Caki2 (cell line): ENCODE results near the gene CRIM1. TPM values are rescaled to one million over a fixed set of nuclear protein-coding genes. Genes with fewer than 3 reads are reported as not detected.

Source experiments
- DNase-seq: peaks from one replicate; pipeline ENCODE4 v3.0.0-alpha.2; 2015; ENCODE audit warnings: low read depth
- in situ Hi-C: cut with HindIII; loops from 2 replicates; pipeline ENCODE4 v1.10.0; 2016; ENCODE audit warnings: low sequenced_read_pairs, low pct_unique_long_range_greater_than_20kb, mixed read lengths
- total RNA-seq: library from RNA; depleted of rRNA; stranded (reverse); fragments of >200 nt; shearing (Covaris generic); gene quantifications from 2 replicates; pipeline ENCODE4 v1.2.3, GENCODE V29; 2014; ENCODE audit warnings: low replicate concordance

Gene CRIM1
- total RNA-seq, 1 experiment from 2014 or later, result 72.8 TPM

DNA sequence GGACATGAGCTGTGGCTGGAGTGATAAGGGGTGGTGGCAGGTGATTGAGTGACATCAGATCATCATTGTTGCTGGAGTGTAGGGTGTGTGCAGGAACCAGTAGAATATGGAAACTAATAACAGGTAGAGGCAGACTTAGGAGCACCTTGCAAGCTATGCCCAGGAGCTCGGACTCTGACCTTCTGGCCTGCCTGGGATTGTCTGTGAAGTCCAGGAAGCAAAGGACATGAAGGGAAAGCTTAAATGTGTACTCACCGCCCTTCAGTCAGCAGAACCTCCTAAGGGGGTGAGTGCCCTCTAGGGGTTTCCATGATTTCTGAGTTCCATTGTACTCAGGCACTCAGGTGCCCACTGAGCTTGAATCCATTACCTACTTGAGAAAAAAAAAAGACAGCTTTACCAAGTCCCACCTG is 104.2 kb downstream of the CRIM1 start:
- DNase-seq, result peak; percentile 70
- in situ Hi-C loops, result no loop called here

DNA sequence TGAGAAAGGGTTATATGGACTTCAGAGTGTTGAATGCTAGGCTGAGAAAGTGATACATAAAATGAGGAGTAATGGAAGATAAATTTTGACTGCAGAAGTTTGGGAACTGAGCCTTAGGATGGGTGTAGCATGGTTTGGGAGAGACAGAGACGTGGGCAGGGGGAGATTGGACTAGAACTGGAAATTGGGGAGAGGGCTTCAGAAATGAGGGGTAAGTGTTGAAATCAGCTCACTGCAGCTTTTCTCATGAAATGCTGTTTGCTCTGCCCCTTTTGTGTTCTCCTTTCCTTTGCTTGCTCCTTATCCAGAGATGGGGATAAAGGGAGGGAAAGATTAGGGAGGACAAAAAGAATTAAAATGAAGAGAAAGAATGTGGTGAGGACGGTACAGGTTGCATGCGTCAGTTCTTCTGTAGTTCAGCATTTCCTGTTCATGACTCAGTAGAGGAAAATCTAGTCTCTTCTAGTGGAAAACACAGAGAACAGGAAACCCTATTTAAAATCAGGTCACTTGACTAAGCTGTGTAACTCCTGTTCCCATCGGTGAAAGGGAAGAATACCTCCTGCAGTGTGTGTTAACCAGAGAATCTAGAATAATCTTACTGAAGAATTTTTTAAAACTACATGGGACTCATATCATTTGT is 105.6 kb downstream of the CRIM1 start:
- in situ Hi-C loops, result no loop called here

DNA sequence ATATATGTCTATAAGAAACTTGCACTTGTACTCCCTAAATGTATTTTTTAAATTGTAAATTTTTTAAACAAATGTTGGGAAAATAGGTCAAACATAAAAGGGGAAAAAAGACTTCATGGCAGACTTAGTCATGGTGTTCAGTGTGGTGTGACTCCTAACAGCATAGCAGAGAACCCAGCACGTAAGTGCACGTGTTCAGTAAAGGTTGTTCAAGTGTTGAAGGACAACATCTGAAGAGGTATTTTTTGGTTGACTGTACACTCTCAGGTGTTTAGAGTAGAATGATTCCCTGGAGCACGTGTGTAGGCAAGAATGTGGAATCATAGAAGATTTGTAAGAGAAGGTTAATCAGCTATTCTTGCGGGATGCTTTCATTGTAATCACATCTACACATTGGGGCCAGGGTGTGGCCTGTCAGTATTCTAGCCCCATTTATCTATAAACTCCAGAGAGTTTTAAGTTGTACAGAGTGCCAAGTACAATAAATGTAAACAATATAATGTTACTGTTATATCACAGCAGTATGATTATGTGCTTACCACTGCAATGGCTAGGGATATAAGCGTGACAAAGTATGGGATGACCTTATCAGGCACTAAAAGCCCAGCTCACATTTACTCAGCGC is 106.8 kb downstream of the CRIM1 start:
- no peak for DNase-seq
- in situ Hi-C loops, result no loop called here

More for the DNA sequence above, 105.6 kb downstream of the CRIM1 start:
- DNase-seq, result peak; percentile 53

DNA sequence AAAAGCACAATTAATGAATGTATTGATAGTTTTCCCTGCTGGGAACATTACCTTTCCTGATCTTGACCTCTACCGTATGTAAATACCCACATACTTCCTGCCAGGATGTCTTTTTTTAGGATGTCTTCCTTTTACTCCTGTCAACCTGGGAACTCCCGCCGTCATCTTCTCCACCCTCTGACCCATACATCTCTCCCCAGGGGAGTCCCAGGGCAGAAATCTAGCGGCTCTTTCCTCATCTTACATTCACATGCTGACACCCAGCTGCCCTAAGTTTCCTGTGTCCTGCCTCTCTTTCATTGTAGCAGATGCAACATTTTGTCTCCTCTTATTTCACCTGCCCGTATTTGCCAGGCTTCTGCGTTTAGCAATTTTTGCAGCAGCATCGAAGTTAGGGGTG is 107.8 kb downstream of the CRIM1 start:
- in situ Hi-C loops, result no loop called here
- no peak for DNase-seq

DNA sequence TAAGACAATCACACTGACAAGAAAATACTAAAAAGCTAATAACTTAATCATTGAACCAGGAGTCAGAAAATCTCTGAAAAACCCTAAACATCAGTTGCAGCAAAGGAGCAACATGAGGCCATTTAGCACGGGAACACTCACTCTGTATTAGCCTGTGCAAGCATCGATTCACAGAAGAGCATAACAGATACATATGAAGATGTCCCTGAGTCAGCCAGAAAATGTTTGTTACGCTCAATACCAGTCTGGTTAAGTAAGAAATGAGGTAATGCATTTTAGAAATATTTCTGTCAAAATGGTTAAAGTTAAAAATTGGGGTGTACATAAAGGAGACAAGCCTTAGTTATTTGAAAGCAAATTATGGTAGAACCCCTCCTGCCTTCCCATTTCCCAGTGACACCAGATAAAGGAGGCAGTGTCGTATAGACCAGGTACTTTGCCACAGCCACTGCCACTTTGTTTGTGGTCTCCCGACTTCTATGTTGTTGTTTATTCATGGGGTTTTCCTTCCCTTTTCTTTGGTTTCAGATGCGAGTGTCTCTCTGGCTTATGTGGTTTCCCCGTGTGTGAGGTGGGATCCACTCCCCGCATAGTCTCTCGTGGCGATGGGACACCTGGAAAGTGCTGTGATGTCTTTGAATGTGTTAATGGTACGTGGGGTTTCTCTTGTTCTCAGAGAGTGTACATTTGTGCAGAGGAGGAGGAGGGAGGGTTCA is 108.6 kb downstream of the CRIM1 start:
- no peak for DNase-seq
- in situ Hi-C loops, result no loop called here

DNA sequence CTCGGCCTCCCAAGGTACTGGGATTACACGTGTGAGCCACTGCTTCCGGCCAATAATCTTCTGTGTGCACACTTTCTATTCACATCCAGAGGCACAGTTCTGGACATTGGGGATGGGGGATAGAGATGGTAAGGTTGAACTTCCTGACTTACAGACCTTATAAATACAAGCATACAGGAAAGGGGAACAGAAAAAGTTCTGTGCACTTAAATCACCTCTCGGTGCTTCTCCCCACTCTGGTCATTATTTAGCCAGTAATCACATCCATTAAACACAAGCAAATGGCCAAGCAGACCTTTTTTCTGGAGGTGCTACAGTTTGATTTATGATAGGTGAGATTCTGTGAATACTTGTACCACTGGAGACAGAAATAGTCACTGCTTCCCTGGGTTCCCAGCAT is 110.6 kb downstream of the CRIM1 start:
- in situ Hi-C loops, result no loop called here
- no peak for DNase-seq

DNA sequence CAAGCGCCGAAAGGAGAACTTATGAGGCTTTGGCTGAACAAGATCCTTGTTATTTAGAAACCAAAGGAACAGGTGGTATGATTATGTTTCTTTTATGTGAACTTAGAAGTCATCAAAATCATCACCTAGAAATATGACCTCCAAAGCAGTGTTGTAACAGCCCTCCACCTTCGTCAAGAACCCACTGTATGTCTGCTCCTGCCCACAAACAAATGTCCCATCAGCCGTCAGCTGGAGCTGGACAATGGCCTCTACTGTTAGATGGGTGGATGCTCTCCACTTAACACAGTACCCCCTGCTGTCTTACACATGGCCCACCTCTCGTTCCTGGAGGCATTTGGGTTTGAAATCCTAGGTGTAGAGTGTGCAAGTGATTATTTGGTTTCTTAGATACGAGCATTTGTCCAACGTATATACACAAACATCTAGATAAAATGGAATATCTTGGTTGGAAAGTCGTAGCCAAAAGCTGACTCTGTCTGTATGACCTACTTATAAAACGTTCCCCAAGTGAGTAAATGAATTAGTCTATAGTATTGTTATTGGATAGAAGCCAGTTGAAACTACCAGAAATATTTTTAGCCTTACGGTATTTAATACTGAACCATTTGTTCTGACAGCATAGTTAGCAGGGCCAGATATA is 113.0 kb downstream of the CRIM1 start:
- in situ Hi-C loops, result no loop called here
- no peak for DNase-seq

DNA sequence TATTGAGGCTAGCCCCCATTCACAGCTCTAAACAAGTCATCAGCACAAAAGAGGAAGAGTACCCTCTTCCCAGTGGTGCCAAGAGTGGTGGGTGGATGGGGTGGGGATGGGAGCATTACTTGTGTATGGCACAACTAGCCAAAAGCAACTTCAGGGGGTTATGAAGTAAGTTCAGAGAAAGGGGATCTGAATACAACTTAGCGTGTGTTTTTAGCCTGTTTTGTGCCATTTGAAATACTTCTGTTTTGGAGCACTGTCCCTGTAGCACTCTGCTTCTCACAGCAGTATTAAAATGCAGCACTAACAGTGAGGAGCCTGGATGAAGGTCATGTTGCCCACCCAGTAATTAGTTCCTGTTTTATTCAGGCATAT is 113.5 kb downstream of the CRIM1 start:
- in situ Hi-C loops, result no loop called here
- no peak for DNase-seq

DNA sequence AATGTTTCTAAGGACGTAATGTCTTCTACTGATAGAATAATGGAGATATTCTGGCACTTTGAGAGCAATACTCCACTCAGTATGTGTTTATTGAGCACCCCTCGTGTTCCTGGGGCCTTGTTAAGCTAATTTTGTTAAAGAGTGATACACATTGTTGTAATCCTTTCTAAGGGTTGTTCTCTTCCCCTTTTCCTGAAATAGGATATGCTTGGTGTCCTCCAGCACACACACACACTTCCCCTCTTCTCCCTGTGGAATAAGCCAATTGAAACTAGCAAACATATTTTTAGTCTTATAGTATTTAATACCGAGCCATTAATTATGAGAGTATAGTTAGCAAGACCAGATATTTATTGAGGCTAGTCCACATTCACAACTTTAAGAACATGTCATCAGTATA is 114.1 kb downstream of the CRIM1 start:
- in situ Hi-C loops, result no loop called here
- DNase-seq, result no peak

DNA sequence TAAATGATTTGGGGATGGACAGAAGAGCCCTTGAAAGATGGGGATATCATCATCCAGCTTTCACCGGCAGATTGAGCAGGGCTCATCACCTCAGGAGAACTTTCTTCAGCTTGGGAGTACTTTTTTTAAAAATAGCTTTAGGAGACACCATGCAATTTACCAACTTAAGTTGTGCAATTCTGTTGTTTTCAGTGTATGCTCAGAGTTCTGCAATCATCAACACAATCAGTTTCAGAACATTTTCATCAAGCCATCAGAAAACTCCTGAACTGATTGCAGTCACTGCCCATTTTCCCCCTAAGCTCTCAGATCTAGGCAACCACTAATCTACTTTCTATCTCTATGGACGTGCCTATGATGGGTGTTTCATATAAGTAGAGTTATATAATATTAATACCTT is 117.7 kb downstream of the CRIM1 start:
- in situ Hi-C loops, result no loop called here
- no peak for DNase-seq

DNA sequence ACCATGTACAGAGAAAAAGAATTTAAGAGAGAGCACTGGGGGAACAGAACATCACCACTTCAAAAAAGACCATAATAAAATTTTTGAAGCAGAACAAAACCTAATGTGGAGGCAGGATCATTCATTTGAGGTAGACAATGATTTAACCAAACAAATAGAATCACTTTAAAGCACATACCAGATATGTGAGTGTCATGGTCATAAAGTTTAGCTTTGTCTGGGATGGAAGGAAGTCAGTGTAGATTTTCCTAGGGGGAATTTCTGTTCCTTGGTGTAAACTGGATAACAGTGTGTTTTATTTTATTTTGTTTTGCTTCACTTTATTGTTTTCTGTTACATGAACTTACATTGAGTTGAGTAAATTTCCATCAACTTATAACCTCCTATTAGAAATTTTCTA is 120.8 kb downstream of the CRIM1 start:
- in situ Hi-C loops, result no loop called here
- DNase-seq, result no peak

DNA sequence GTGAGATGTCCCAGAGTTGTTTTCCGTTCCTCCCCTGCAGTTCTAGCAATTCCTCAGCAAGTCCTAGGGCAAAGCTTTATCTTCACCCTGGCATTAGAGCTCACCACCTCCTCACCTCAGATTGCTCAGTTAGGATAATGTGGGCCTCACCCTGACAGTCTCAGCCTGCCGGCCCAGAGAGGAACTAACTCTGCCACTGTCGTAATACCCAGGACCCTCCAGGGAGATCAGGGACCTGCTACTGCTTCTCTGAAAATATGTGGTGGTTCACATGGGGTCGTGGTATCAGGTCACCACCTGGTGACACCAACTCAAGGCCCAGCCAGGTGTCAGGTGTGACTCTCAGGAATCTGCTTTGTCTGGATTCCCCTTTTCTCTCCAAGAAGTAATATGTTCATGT is 121.7 kb downstream of the CRIM1 start:
- DNase-seq, result no peak
- in situ Hi-C loops, result no loop called here

DNA sequence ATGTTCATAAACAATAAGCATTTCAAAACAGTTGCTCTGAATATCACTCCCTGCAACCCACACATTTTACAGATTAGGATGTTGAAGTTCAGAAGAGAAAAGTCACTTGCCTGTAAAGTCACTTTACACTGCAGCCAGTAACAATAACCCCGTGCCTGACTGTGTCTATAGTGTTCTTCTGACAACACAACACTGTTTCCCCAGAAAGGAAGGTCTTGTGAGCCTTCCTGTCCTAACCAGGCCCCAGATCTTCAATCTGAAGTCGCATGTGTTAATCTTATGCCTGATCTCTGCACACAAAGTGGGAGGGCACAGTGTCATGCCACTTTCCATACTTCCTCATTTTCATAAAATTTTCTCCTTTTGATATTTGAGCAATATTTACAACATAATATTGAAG is 122.2 kb downstream of the CRIM1 start:
- DNase-seq, result no peak
- in situ Hi-C loops, result no loop called here

DNA sequence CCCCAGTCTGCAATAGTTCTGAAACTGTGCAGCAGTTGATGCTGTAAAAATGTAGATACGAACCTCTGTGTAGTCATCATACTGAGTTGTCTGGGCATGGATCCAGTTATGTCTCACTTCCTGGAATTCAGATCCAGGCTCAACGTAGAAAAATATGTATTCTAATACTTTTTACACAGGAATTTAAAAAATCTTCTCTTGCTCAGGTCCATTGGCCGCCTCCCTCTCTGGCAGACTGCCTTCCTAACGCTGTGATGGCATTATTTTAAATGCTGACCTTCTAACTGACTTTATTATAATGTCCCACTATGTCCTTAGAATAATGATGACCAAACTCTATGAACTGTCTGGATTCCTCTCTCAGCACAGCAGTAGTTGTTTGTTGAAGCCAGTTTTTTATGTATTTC is 122.8 kb downstream of the CRIM1 start:
- peak; percentile 51 for DNase-seq
- in situ Hi-C loops, result no loop called here

DNA sequence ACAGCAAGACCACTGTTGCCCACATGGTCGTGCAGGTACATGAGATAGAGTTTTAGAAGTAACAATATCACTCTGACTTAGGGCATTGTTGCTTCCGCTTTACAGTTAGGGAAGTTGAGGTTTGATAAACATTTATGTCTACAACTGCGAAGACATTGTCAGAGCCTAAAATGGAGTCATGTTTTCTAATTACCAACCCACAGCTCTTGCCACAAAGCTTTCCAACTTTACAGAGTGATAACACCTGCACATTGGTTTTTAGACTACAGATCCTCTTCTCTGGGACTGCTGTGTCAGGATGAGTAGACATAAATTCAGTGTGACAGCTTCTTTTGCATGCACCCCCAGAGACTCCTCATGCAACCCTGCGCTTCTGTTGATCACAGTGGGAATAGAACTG is 123.4 kb downstream of the CRIM1 start:
- no peak for DNase-seq
- in situ Hi-C loops, result no loop called here

DNA sequence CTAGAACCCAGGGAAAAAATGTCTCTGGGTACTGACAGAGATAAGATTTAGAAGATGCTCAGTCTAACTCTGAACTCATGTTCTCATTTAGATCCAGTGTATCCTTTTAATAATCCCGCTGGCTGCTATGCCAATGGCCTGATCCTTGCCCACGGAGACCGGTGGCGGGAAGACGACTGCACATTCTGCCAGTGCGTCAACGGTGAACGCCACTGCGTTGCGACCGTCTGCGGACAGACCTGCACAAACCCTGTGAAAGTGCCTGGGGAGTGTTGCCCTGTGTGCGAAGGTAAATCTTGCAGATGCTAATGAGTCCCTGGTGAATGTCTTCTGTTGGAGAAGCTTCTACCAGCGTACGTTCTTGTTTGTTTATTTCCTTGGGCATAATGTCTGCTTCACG is 123.8 kb downstream of the CRIM1 start:
- in situ Hi-C loops, result no loop called here
- no peak for DNase-seq

DNA sequence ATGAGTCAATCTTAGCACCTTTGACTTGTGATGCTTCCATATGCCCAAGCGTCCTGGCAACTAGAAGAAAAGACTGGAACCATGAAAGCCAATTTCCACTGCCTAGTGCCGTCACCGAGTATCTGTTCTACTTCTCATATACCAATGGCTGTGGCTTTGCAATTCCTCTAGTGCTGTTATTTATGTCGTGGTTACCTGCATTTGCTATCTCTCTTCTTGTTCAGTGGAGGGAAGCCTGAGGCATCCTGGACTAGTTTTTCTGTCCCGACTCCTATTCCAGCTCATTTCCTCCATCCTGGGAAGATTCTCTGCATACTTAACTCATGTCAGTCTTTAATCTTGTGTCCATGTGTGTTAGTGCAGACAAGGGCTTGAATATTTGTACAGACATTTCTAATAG is 124.5 kb downstream of the CRIM1 start:
- in situ Hi-C loops, result no loop called here

DNA sequence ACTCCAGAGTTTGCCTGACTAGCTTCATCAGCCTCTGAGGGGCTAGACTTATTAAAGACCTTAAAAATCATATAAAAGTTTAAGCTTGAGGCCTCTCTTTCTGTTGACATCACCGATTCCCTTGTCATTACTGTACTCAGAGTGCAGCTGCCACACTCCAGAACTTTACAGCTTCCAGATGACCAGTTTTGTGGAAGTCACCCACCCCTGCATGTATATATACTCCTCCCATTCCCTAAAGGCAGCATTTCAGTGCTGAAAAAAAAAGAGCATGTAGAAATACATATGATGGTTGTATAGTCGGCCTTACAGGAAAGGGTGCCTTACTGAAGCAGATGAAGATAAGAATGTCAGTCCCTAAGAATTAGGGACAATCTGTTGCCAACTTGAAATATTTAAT is 125.1 kb downstream of the CRIM1 start:
- in situ Hi-C loops, result no loop called here
- no peak for DNase-seq

More for the DNA sequence above, 124.5 kb downstream of the CRIM1 start:
- no peak for DNase-seq

DNA sequence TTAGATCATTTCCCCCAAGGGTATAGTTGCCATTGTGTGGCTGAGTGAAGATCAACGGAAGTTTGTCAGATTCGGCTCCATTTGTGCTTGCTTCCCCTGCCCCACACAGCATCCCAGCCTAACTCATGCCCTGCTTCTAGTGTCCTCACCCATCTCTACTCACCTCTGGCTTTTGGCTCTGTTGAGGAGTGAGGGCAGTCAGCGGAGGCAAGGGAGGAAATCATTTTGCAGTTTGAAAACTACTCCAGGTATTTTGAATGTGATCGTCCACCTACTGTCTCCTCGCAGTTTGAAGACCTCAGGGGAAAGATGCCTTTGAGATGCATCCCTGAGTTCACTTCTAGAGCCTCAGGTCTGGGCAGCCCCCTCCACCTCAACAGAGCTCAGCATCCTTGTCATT is 126.1 kb downstream of the CRIM1 start:
- in situ Hi-C loops, result no loop called here
- no peak for DNase-seq
